ENCODE data around the gene IGFLR1.

GRCh38 chr19:35777961-35778360, 35.7 kb upstream of the IGFLR1 start:
- no peak for TF ChIP-seq CTCF (IDR thresholded peaks at IDR 0.05; ENCODE audit: low read length)
- no peak for TF ChIP-seq EZH2 (IDR thresholded peaks at IDR 0.05; ENCODE audit: borderline replicate concordance, low read length)

All from OCI-LY1 (cell line).